Heart left ventricle (tissue), 16 donors: ENCODE data around the gene PIP5K1B. TPM values are rescaled to one million over a fixed set of nuclear protein-coding genes. Genes with fewer than 3 reads are reported as not detected.

Experiments
- ATAC-seq, 4 donors: fragments of 200-7000 bp; cut with Tn5 transposase; one replicate each; pipeline ENCODE4 v1.9.1; 2020 to 2022; ENCODE audit warnings: moderate library complexity in 4 of 4, mild to moderate bottlenecking in 3 of 4, moderate number of reproducible peaks in 1 of 4
- DNase-seq, 5 donors: peaks; one replicate each; pipeline ENCODE4 v3.0.0-alpha.2; 2020
- H3K27ac ChIP-seq, 12 donors: fragments of 200-600 bp; sonication (generic) in 4 of 12; one replicate each; pipeline versions ENCODE4 v1.5.0 to v1.8.0; 2016 to 2022; ENCODE audit warnings: mild to moderate bottlenecking in 2 of 12
- H3K27me3 ChIP-seq, 9 donors: fragments of 200-600 bp; sonication (generic) in 2 of 9; one replicate each; pipeline versions ENCODE4 v1.5.1 to v1.8.0; 2016 to 2022; ENCODE audit warnings: mild to moderate bottlenecking in 3 of 9
- H3K36me3 ChIP-seq, 9 donors: fragments of 200-600 bp; sonication (generic) in 2 of 9; one replicate each; pipeline versions ENCODE4 v1.5.0 to v1.8.0; 2018 to 2022; ENCODE audit warnings: mild to moderate bottlenecking in 2 of 9
- H3K4me1 ChIP-seq, 12 donors: fragments of 200-600 bp; sonication (generic) in 4 of 12; one replicate each; pipeline versions ENCODE4 v1.5.0 to v1.8.0; 2016 to 2022; ENCODE audit warnings: mild to moderate bottlenecking in 3 of 12
- H3K4me3 ChIP-seq, 12 donors: fragments of 200-600 bp; sonication (generic) in 4 of 12; one replicate each; pipeline versions ENCODE4 v1.5.0 to v1.8.0; 2017 to 2022; ENCODE audit warnings: mild to moderate bottlenecking in 9 of 12, moderate library complexity in 4 of 12
- H3K9me3 ChIP-seq, 12 donors: fragments of 200-600 bp; sonication (generic) in 4 of 12; one replicate each; pipeline versions ENCODE4 v1.5.0 to v1.8.0; 2016 to 2022; ENCODE audit warnings: mild to moderate bottlenecking in 1 of 12
- CTCF ChIP-seq, 12 donors: fragments of 200-600 bp; sonication (generic) in 4 of 12; IDR thresholded peaks; one replicate each; pipeline versions ENCODE4 v1.5.0 to v1.8.0; 2018 to 2022; ENCODE audit warnings: antibody characterized with exemption in 12 of 12, mild to moderate bottlenecking in 5 of 12
- POLR2A ChIP-seq, 2 donors: fragments of 450-650 bp; IDR thresholded peaks; one replicate each; pipeline ENCODE4 v1.6.1; 2017; ENCODE audit warnings: antibody characterized with exemption in 2 of 2, mild to moderate bottlenecking in 2 of 2, moderate library complexity in 2 of 2
- WGBS, 4 donors: extraction: QIAGEN DNeasy Blood & Tissue Kit in 2 of 4; methylation state at CpG; one replicate each; pipeline versions ENCODE4 v1.1.5 to v1.1.7; 2013 to 2018; 5-methylcytosine and 5-hydroxymethylcytosine counted together
- intact Hi-C, 10 donors: fragments of 100-400 bp; cut with DNase I; formaldehyde crosslinking; loops; one replicate each; pipeline versions ENCODE4 v1.11.1 to v1.14.2; 2022
- polyA plus RNA-seq, 2 donors: library from polyadenylated mRNA; stranded (reverse); fragments of 200-250 nt; gene quantifications; one replicate each; pipeline ENCODE4 v1.2.3, GENCODE V29; 2013
- total RNA-seq, 9 donors: library from RNA; depleted of rRNA in 2 of 9; stranded (reverse); fragments of >200 nt in 2 of 9; fragmentation: NEBNext Ultra II Directional in 3 of 9; extraction: Animal tissue kit (Norgen Biotek cat#: 25700) in 3 of 9; gene quantifications; one replicate each; pipeline versions ENCODE4 v1.1.0 to v1.2.4, GENCODE V29; 2016 to 2023
- donor health status: ischemic (EF 13 %, LVEDD 7.1; RV severe dilation, severe dysfunction).
- donor health status: healthy with polysubstance abuse.
- donor health status: DM: no; HTN: yes; CAD: no.
- donor health status: DM: no; HTN: no; CAD: no.
- donor health status: ischemic (EF 25% LVEDD 6.9; RV normal size, moderate dysfunction).
- donor health status: ischemic (EF 25% LVEDD 5.7; RV mildly dilated, moderate dysfunction).
- donor health status: healthy.
- donor health status: DM: yes; HTN: yes; CAD: no.
- donor health status: ischemic (EF 35%, LVEDD 5.7; RV mildly dilated, moderate dysfunction).
- donor health status: nonischemic (EF 11% LVEDD 7.7; RV severe dilation, severe dysfunction).
- donor health status: DM: yes; HTN: yes; CAD: no.
- donor health status: PGD.
- donor health status: ischemic (EF 29% LVEDD 5.4; RV normal size, mild dysfunction).
- donor health status: nonischemic (EF 23%, LVEDD 6.1; RV moderate dilation, normal function).

Gene PIP5K1B
- total and polyA plus RNA-seq, 11 donors, result 8.6 to 68.0 (median 47.5) TPM

GRCh38 chr9:68794898-68795297, 89.9 kb downstream of the PIP5K1B start:
- TF ChIP-seq CTCF (IDR thresholded peaks at IDR 0.05), result no peak
- no peak for TF ChIP-seq POLR2A (IDR thresholded peaks at IDR 0.05)
- no peak overlapping the region for H3K4me3 ChIP-seq
- intact Hi-C loops, result no loop called here
- H3K4me1 ChIP-seq, result peaks cover 0 to 30% (median 0%) of the 10 kb centered on the region in 12 donors
- no peak for DNase-seq
- H3K27me3 ChIP-seq, result no peaks in the 10 kb centered on the region
- H3K9me3 ChIP-seq, result no peaks in the 10 kb centered on the region
- WGBS, 4 donors, result 23 to 24% (median 24%) methylated on average over 4 of the region's 4 CpGs
- no peak overlapping the region for H3K27ac ChIP-seq
- no peaks in the 10 kb centered on the region for H3K36me3 ChIP-seq
- peak in 2 of 4 donors; percentile 31 to 53 for ATAC-seq

GRCh38 chr9:68795411-68795810, 90.4 kb downstream of the PIP5K1B start:
- DNase-seq (no peak), ATAC-seq (no peak)
- no peaks in the 10 kb centered on the region for H3K27me3 ChIP-seq
- peaks cover 0 to 30% (median 0%) of the 10 kb centered on the region in 12 donors for H3K4me1 ChIP-seq
- WGBS, 4 donors, result 41 to 56% (median 46%) methylated on average over 2 of the region's 2 CpGs
- TF ChIP-seq POLR2A (IDR thresholded peaks at IDR 0.05), result no peak
- H3K36me3 ChIP-seq, result no peaks in the 10 kb centered on the region
- no peaks in the 10 kb centered on the region for H3K9me3 ChIP-seq
- H3K27ac ChIP-seq, result no peak overlapping the region
- no peak overlapping the region for H3K4me3 ChIP-seq
- intact Hi-C loops, result no loop called here

- no peaks in the 10 kb centered on the region for H3K9me3 ChIP-seq
- 74 to 80% (median 77%) methylated on average over 3 of the region's 3 CpGs for WGBS, 4 donors
- H3K4me3 ChIP-seq, result no peak overlapping the region
- no peak for ATAC-seq
- no peaks in the 10 kb centered on the region for H3K27me3 ChIP-seq
- intact Hi-C loops, result no loop called here
- H3K27ac ChIP-seq, result no peak overlapping the region
- H3K4me1 ChIP-seq, result peaks cover 0 to 16% (median 0%) of the 10 kb centered on the region in 12 donors
- DNase-seq, result no peak
- no peaks in the 10 kb centered on the region for H3K36me3 ChIP-seq
- TF ChIP-seq POLR2A (IDR thresholded peaks at IDR 0.05) (no peak), CTCF (IDR thresholded peaks at IDR 0.05) (no peak)
Observed at GRCh38 chr9:68797116-68797515, 92.1 kb downstream of the PIP5K1B start.

GRCh38 chr9:68798423-68798822, 93.4 kb downstream of the PIP5K1B start:
- Histone ChIP-seq H3K27ac (no peak overlapping the region), H3K27me3 (no peaks in the 10 kb centered on the region), H3K4me3 (no peak overlapping the region), H3K4me1 (peaks cover 0 to 17% (median 0%) of the 10 kb centered on the region in 12 donors), H3K9me3 (no peaks in the 10 kb centered on the region), H3K36me3 (no peaks in the 10 kb centered on the region)
- no peak for DNase-seq
- no peak for ATAC-seq
- intact Hi-C loops, result no loop called here
- WGBS, 4 donors, result 47 to 64% (median 57%) methylated on average over 1 of the region's 1 CpG
- no peak for TF ChIP-seq POLR2A (IDR thresholded peaks at IDR 0.05)
- TF ChIP-seq CTCF (IDR thresholded peaks at IDR 0.05), result no peak

- Histone ChIP-seq H3K4me3 (no peak overlapping the region), H3K4me1 (peaks cover 0 to 25% (median 11%) of the 10 kb centered on the region in 12 donors), H3K27ac (no peak overlapping the region), H3K27me3 (no peaks in the 10 kb centered on the region), H3K9me3 (no peaks in the 10 kb centered on the region), H3K36me3 (no peaks in the 10 kb centered on the region)
- TF ChIP-seq POLR2A (IDR thresholded peaks at IDR 0.05) (no peak), CTCF (IDR thresholded peaks at IDR 0.05) (no peak)
- DNase-seq (no peak), ATAC-seq (no peak)
- intact Hi-C loops, result no loop called here
- 63 to 81% (median 73%) methylated on average over 2 of the region's 2 CpGs for WGBS, 4 donors
Observed at GRCh38 chr9:68800836-68801235, 95.8 kb downstream of the PIP5K1B start.
